H9 (cell line): ENCODE data around the gene MAP3K21. TPM values are rescaled to one million over a fixed set of nuclear protein-coding genes. Genes with fewer than 3 reads are reported as not detected.

Experiments
- DNase-seq: peaks from one replicate; pipeline ENCODE4 v3.0.0-alpha.2; 2017
- H2AFZ ChIP-seq: one replicate; pipeline ENCODE4 v1.6.1; 2013; ENCODE audit warnings: mild to moderate bottlenecking, low read length, control low read depth, moderate library complexity
- H2AK5ac ChIP-seq: 2 replicates; pipeline ENCODE4 v1.6.1; 2013; ENCODE audit warnings: low read length, control low read depth, mixed read lengths; ENCODE audit not compliant: insufficient read length
- H2BK120ac ChIP-seq: one replicate; pipeline ENCODE4 v1.6.1; 2013; ENCODE audit warnings: low read depth, mild to moderate bottlenecking, low read length, control low read depth, inconsistent platforms; ENCODE audit not compliant: poor library complexity, severe bottlenecking
- H2BK12ac ChIP-seq: 2 replicates; pipeline ENCODE4 v1.6.1; 2013; ENCODE audit warnings: low read length, control low read depth, mixed read lengths, low read depth; ENCODE audit not compliant: insufficient read length
- H2BK15ac ChIP-seq: 2 replicates; pipeline ENCODE4 v1.6.1; 2013; ENCODE audit warnings: low read depth, low read length, control low read depth
- H2BK20ac ChIP-seq: one replicate; pipeline ENCODE4 v1.6.1; 2013; ENCODE audit warnings: low read depth, mild to moderate bottlenecking, low read length, control low read depth, inconsistent platforms; ENCODE audit not compliant: poor library complexity, severe bottlenecking
- H2BK5ac ChIP-seq: 2 replicates; pipeline ENCODE4 v1.6.1; 2013; ENCODE audit warnings: low read length, control low read depth, mixed read lengths; ENCODE audit not compliant: insufficient read length
- H3K14ac ChIP-seq: 2 replicates; pipeline ENCODE4 v1.6.1; 2013; ENCODE audit warnings: low read length, control low read depth; ENCODE audit not compliant: insufficient read depth
- H3K18ac ChIP-seq: 2 replicates; pipeline ENCODE4 v1.6.1; 2013; ENCODE audit warnings: low read depth, mild to moderate bottlenecking, mixed read lengths, low read length, control low read depth; ENCODE audit not compliant: insufficient read length
- H3K23ac ChIP-seq: 2 replicates; pipeline ENCODE4 v1.6.1; 2013; ENCODE audit warnings: low read length, control low read depth, mixed read lengths, low read depth; ENCODE audit not compliant: insufficient read length
- H3K23me2 ChIP-seq: 2 replicates; pipeline ENCODE4 v1.6.1; 2013; ENCODE audit warnings: low read depth, mild to moderate bottlenecking, mixed read lengths, low read length, control low read depth; ENCODE audit not compliant: insufficient read length, poor library complexity, severe bottlenecking
- H3K27ac ChIP-seq: 2 replicates; pipeline ENCODE4 v1.5.1; 2013; ENCODE audit warnings: low read length, control low read depth, mixed read lengths, low read depth; ENCODE audit not compliant: insufficient read length
- H3K27me3 ChIP-seq: 2 replicates; pipeline ENCODE4 v1.6.1; 2013; ENCODE audit warnings: low read length, control low read depth, inconsistent platforms; ENCODE audit not compliant: insufficient read depth
- H3K4ac ChIP-seq: 2 replicates; pipeline ENCODE4 v1.6.1; 2013; ENCODE audit warnings: low read depth, mild to moderate bottlenecking, control low read depth, inconsistent platforms, low read length, moderate library complexity
- H3K4me1 ChIP-seq: 2 replicates; pipeline ENCODE4 v1.6.1; 2013; ENCODE audit warnings: low read length, control low read depth, inconsistent platforms; ENCODE audit not compliant: insufficient read depth
- H3K4me2 ChIP-seq: 2 replicates; pipeline ENCODE4 v1.6.1; 2013; ENCODE audit warnings: low read length, control low read depth, mixed read lengths; ENCODE audit not compliant: insufficient read length, insufficient read depth
- H3K56ac ChIP-seq: 2 replicates; pipeline ENCODE4 v1.6.1; 2013; ENCODE audit warnings: low read depth, mild to moderate bottlenecking, mixed read lengths, low read length, control low read depth; ENCODE audit not compliant: insufficient read length
- H3K79me1 ChIP-seq: 2 replicates; pipeline ENCODE4 v1.6.1; 2013; ENCODE audit warnings: low read depth, mild to moderate bottlenecking, moderate library complexity, low read length, control low read depth, inconsistent platforms; ENCODE audit not compliant: insufficient read depth, poor library complexity, severe bottlenecking
- H3K79me2 ChIP-seq: 2 replicates; pipeline ENCODE4 v1.6.1; 2013; ENCODE audit warnings: low read length, control low read depth, inconsistent platforms; ENCODE audit not compliant: insufficient read depth
- H3K9ac ChIP-seq: 2 replicates; pipeline ENCODE4 v1.6.1; 2013; ENCODE audit warnings: low read length, control low read depth, mixed read lengths; ENCODE audit not compliant: insufficient read length; ENCODE audit errors: extremely low read depth
- H3K9me3 ChIP-seq: one replicate; pipeline ENCODE4 v1.6.1; 2013; ENCODE audit warnings: low read depth, low read length, inconsistent platforms; ENCODE audit not compliant: control insufficient read depth
- H3T11ph ChIP-seq: one replicate; pipeline ENCODE4 v1.6.1; 2013; ENCODE audit warnings: mild to moderate bottlenecking, low read length, control low read depth, inconsistent platforms
- H4K20me1 ChIP-seq: one replicate; pipeline ENCODE4 v1.6.1; 2013; ENCODE audit not compliant: control insufficient read depth, insufficient read length, insufficient read depth
- H4K5ac ChIP-seq: 2 replicates; pipeline ENCODE4 v1.6.1; 2013; ENCODE audit warnings: low read depth, mild to moderate bottlenecking, mixed read lengths, low read length, control low read depth; ENCODE audit not compliant: insufficient read length
- H4K8ac ChIP-seq: replicated peaks from 2 replicates; pipeline ENCODE4 v1.6.1; 2013; ENCODE audit warnings: low read length, control low read depth, mixed read lengths, low read depth; ENCODE audit not compliant: insufficient read length
- H4K91ac ChIP-seq: 2 replicates; pipeline ENCODE4 v1.6.1; 2013; ENCODE audit warnings: low read depth, mild to moderate bottlenecking, moderate library complexity, mixed read lengths, low read length, control low read depth; ENCODE audit not compliant: insufficient read length
- H3K27ac Mint-ChIP-seq, 3 experiments: 2 replicates in 2 of 3; 3 replicates in 1 of 3; pipeline ENCODE4 v1.8.0; 2020 to 2021; ENCODE audit warnings: mixed read lengths in 3 of 3, mild to moderate bottlenecking in 1 of 3, moderate library complexity in 1 of 3
- H3K27me3 Mint-ChIP-seq: 2 replicates; pipeline ENCODE4 v1.8.0; 2021; ENCODE audit warnings: low read depth, mild to moderate bottlenecking, moderate library complexity, mixed read lengths
- H3K36me3 Mint-ChIP-seq, 3 experiments: 2 replicates in 2 of 3; 3 replicates in 1 of 3; pipeline ENCODE4 v1.8.0; 2020 to 2021; ENCODE audit warnings: low read depth in 3 of 3, mixed read lengths in 3 of 3; ENCODE audit not compliant: insufficient read depth in 1 of 3
- H3K4me1 Mint-ChIP-seq, 2 experiments: 2 replicates each; pipeline ENCODE4 v1.8.0; 2020; ENCODE audit warnings: mixed read lengths in 2 of 2
- H3K4me3 Mint-ChIP-seq, 2 experiments: 2 replicates in 1 of 2; 3 replicates in 1 of 2; pipeline ENCODE4 v1.8.0; 2020 to 2021; ENCODE audit warnings: mild to moderate bottlenecking in 2 of 2, mixed read lengths in 2 of 2, moderate library complexity in 1 of 2
- H3K9me3 Mint-ChIP-seq, 2 experiments: 2 replicates in 1 of 2; 3 replicates in 1 of 2; pipeline ENCODE4 v1.8.0; 2020; ENCODE audit warnings: mild to moderate bottlenecking in 2 of 2, mixed read lengths in 2 of 2, moderate library complexity in 1 of 2
- WGBS: extraction: QIAGEN DNeasy Blood & Tissue Kit; methylation state at CpG from one replicate; pipeline ENCODE4 v1.1.7; 2013; ENCODE audit warnings: missing lambda C conversion rate, low lambda C conversion rate, mixed read lengths; ENCODE audit not compliant: insufficient read length; ENCODE audit errors: extremely low coverage; 5-methylcytosine and 5-hydroxymethylcytosine counted together
- total RNA-seq: library from RNA; stranded (reverse); gene quantifications from 2 replicates; pipeline ENCODE4 v1.2.1, GENCODE V29; 2021
- TF ChIP-seq, protein P1 (sequence below): fragments of 200-600 bp; sonication (generic); conservative IDR thresholded peaks from 3 replicates; pipeline ENCODE4 v1.8.0; 2021; ENCODE audit warnings: antibody characterized with exemption, mild to moderate bottlenecking

The MAP3K21 gene
- total RNA-seq, 1 experiment from 2014 or later, result 11.7 TPM

DNA sequence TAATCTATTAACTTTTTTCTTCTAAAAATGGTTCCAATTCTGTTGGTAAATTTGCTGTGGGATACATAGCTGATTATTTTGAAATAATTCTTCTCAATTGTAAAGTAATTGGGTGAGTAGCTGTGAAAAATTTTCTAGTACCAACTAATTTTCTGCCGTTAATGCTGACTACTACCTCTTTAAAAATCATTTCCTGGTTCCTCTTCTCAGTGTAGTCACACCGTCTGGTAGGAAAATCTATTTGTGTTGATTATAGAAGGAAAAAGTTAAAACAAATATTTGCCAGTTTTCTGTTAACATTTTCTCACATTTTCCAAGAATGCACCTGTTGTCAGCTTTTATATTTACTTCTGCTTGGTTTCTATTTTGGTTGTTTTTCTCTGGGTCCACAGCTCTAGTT is 82.0 kb downstream of the MAP3K21 start:
- no CpG with 5 or more reads among the region's 2 CpGs for WGBS
- no peak overlapping the region for H2BK12ac ChIP-seq

More for the DNA sequence above, 82.0 kb downstream of the MAP3K21 start:
- H3K4me3 Mint-ChIP-seq, result no peak overlapping the region
- H2BK5ac ChIP-seq, result no peak overlapping the region
- no peaks in the 10 kb centered on the region for H3K4me1 ChIP-seq
- no peaks in the 10 kb centered on the region for H3K9me3 ChIP-seq
- no peaks in the 10 kb centered on the region for H3K79me1 ChIP-seq
- DNase-seq, result no peak
- no peak overlapping the region for H4K8ac ChIP-seq
- no peaks in the 10 kb centered on the region for H3K27me3 ChIP-seq
- no peak overlapping the region for H4K5ac ChIP-seq
- H2BK15ac ChIP-seq, result no peak overlapping the region
- no peaks in the 10 kb centered on the region for H4K20me1 ChIP-seq
- no peak overlapping the region for H3T11ph ChIP-seq
- TF ChIP-seq, protein P1, sequence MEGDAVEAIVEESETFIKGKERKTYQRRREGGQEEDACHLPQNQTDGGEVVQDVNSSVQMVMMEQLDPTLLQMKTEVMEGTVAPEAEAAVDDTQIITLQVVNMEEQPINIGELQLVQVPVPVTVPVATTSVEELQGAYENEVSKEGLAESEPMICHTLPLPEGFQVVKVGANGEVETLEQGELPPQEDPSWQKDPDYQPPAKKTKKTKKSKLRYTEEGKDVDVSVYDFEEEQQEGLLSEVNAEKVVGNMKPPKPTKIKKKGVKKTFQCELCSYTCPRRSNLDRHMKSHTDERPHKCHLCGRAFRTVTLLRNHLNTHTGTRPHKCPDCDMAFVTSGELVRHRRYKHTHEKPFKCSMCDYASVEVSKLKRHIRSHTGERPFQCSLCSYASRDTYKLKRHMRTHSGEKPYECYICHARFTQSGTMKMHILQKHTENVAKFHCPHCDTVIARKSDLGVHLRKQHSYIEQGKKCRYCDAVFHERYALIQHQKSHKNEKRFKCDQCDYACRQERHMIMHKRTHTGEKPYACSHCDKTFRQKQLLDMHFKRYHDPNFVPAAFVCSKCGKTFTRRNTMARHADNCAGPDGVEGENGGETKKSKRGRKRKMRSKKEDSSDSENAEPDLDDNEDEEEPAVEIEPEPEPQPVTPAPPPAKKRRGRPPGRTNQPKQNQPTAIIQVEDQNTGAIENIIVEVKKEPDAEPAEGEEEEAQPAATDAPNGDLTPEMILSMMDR, result no peak
- no peak overlapping the region for H3K9ac ChIP-seq
- no peak overlapping the region for H2BK120ac ChIP-seq
- no peak overlapping the region for H3K27ac Mint-ChIP-seq
- H3K56ac ChIP-seq, result no peak overlapping the region
- H3K23me2 ChIP-seq, result no peaks in the 10 kb centered on the region
- no peaks in the 10 kb centered on the region; the same call in 1 of the 2 replicates for H3K27me3 Mint-ChIP-seq
- no peak overlapping the region for H3K18ac ChIP-seq
- no peak overlapping the region for H2BK20ac ChIP-seq
- no peak overlapping the region for H3K27ac ChIP-seq
- H3K9me3 Mint-ChIP-seq, result peaks cover 8 to 18% of the 10 kb centered on the region in 2 experiments
- no peak overlapping the region for H3K14ac ChIP-seq
- no peak overlapping the region for H3K23ac ChIP-seq
- no peaks in the 10 kb centered on the region for H3K79me2 ChIP-seq
- no peak overlapping the region for H2AFZ ChIP-seq
- H2AK5ac ChIP-seq, result no peak overlapping the region
- H3K36me3 Mint-ChIP-seq, result peaks cover 4 to 17% (median 9%) of the 10 kb centered on the region in 3 experiments; a peak in 4 of 7 replicates
- no peak overlapping the region for H3K4ac ChIP-seq
- H4K91ac ChIP-seq, result no peak overlapping the region
- no peak overlapping the region for H3K4me2 ChIP-seq
- H3K4me1 Mint-ChIP-seq, result peaks cover 4 to 11% of the 10 kb centered on the region in 2 experiments
